NCI-H146 treated with DMSO at 0.1 percent for 48 hours (cell line): ENCODE data around the gene DTHD1.

Source experiments
- DNase-seq: peaks from one replicate; lab custom pipeline; 2025; ENCODE audit not compliant: unreplicated experiment; lab: John Stamatoyannopoulos, UW

The DTHD1 gene

DNA sequence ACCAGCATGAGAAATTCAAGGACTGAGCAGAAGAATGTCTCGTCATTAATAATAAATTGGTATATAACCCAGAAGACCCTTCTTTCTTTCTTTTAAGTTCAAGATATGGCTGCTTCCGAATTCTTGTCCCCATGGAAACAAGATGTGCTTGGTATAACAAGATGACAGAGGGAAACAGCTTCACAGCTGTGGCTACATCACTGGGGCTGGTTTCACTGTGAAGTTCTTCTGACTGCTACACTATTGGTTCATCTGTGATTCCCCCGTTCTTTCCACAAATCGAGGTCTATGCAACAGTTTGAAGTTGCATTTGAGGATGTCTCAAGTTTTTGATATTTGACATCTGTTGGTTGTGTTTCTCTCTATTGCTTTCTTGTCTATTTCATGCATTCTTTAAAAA, 12.3 kb upstream of the DTHD1 start:
- DNase-seq = no peak

- no peak for DNase-seq
Measured at GRCh38 chr4:36269533-36270173, 11.8 kb upstream of the DTHD1 start.

DNA sequence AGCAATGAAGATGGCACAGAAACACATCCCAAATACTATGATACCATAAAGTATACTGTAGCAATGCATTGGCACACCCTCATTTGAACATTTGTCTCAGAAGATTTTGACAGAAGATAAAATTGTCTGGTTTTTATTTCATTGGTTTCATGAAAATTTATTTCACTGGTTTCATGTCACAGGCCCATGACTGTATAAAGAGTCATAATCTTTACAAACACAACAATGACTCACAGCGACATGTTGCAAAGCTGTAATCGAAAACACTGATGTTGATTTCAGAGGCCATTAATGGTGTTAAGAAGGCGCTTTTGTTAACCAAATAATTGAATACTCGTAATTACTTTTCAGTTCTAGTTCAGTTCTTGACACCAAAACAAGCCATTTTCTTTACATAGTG, 8.1 kb upstream of the DTHD1 start:
- DNase-seq = no peak

GRCh38 chr4:36274158-36274557, 7.3 kb upstream of the DTHD1 start:
- no peak for DNase-seq

- DNase-seq = no peak
Measured at GRCh38 chr4:36277533-36277932, 3.9 kb upstream of the DTHD1 start.

DNA sequence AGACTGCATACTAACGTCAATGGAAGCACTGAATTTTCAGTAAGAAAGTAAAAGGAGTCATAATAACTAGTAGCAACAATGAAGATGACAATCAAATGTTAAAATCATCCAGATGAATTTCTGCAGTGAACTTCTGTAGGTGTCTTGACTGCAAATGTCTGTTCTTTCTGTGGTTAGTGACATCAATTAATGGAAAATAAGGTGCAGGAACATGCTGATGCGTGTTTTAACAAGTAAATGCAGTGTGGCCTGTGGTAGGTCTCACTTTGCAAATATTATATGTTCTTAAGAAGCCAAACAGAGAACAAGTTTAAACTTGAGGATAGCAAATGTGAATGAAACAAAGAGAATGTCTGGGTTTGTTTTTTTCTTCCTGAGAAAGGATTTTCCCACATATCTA, 2.6 kb upstream of the DTHD1 start:
- DNase-seq = no peak

DNA sequence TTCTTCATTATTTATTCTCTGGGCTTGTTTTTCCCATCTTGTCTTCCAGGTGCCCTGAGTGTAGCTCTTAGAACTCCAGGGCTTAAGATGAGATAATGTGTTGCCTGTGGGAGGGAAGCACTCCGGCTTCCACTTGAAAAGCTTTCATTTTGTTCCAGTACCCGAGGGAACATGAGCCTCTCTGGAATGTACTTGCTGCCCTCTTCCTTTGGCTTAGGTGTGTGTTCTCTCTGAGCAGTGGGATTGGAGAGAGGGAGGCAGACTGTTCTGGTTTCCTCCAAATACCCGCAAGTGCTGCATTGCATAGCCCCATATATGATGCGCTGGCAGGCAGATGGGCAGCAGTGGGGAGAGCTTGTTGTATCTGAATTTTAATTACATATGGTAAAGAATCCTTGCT, 861 bp upstream of the DTHD1 start:
- no peak for DNase-seq

DNA sequence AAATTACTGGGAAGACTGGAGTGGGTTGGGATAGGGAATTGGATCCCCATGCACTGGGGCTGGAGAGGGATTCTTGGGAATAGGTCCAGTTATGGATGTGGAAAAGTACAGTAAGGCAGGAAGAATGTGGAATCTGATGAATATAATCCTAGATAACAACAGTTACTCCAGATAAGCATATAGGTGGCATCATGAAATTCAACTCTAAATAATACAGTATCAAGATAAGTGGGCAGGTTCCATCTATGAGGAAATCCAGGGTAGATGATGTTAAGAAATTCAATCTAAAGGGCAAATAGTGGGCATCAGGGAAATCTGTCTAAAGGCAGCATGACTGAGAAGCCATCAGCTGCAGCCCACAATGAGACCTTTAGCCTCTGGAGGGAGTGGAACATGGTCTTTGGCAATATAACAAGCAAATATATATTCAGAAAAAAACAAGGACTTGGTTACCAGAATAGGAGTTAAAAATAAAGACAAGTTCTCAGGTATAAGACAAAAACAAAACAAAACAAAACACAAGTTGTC, 1.2 kb downstream of the DTHD1 start:
- no peak for DNase-seq

GRCh38 chr4:36283912-36284465, 2.6 kb downstream of the DTHD1 start:
- DNase-seq = no peak

GRCh38 chr4:36285784-36286480, 4.5 kb downstream of the DTHD1 start:
- no peak for DNase-seq

- no peak for DNase-seq
Measured at GRCh38 chr4:36286481-36286871, 5.1 kb downstream of the DTHD1 start.

DNA sequence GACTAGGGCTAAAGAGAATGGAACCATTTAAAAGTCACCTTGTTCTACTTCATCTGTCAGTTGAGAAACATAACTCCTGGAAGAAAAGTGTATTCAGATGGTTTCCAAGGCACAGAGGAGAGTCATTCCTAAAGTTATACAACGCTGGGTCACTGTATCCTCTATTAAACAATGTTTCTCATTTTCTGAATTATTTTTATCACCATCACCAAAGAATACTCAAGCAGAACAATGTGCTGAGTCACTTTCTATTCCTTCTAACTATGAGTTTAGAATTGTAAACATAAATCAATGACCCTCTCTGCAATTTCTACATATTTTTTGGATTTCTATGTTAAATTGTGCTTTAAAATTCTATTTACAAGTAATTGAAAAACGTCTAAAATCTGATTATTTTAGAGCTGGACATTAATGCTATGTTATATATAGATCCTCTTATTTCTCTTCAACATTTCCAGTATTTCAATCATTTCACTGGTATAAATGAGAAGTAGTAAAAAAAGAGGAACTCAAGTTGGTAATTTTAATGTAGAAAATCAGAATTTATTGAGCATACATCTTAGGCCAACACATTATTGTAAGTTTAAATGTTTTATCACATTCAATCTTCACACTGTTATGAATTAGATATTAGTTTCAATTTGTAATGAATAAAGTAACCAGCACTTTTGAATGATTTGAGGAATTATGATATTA, 7.5 kb downstream of the DTHD1 start:
- DNase-seq = no peak

DNA sequence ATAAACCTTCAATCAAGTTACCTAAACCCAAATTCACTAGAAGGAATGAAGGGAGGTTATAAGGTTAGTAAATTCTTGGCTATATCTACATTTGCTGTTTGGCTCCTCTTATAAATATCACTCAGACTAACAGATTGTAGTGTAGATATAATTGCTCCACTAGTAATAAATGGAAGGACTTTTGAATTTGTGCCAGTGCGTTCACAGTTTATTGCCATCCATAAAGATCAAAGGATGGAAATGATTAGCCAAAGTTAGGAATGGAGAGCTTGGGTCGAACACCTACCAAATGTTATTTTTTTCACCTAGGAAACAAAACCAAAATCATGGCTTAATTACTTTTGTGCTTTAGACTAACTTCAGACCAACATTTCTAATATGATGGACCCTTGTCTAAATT, 9.2 kb downstream of the DTHD1 start:
- DNase-seq = no peak

DNA sequence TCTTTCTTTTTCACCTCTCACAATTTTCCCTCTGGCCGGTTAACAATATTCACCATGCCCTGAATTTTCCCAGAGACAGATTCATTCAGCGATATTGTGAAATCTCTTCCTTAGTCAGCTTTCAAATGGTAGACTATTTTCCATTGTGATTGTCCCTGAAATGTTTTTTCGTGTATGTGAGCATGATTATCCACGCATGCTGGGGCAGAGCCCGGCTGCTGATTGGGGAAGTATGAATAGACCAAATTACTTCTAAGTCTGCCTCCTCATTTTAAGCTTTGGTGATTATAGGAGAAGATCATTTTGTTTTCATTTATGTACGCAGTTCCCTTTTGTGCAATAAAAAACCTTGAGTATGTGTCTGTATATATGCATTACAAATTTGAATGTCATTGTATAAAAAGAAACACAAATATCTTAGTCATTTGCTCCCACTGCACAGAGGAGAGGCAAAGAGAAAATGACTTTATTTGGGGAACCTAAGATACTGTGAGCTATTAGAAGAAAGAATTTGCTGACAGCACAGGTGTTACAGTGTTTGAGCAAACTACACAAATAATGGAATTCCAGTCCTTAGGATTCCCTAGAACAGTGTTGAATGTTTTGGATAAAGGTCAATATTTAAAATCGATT, 11.3 kb downstream of the DTHD1 start:
- DNase-seq = no peak

- DNase-seq = no peak
Measured at GRCh38 chr4:36301127-36301526, 19.7 kb downstream of the DTHD1 start.

DNA sequence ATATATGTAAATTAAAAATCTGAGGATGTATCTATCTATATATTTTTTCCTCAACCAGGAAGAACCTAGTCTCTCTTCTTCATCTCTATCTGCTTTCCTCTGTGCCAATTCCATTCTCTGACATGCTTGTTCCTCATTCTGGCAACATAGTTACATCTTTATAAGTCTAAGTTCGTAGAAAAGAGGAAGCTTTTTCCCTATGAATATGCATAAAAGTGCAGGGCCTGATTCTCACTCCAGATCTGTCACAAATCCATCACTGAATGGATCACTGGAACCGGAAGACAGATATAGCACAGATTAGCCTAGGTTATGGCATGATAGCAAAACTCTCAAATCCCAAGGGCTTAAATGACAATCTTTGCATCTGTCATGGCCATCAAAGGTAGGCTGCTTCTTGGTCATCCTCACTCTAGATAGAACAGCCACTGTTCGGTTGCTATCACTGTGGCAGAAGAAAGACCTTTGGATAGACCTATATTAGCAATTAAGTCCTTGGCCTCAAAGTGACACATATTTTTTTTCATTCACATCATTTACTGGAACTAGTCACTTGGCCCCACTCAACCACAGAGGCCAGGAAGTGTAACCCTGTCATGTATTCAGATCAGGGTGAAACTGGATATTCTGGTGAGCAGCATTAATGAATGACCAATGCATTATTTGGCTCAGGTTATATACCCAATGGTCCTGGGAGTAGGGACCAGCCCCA, 22.2 kb downstream of the DTHD1 start:
- DNase-seq = no peak

DNA sequence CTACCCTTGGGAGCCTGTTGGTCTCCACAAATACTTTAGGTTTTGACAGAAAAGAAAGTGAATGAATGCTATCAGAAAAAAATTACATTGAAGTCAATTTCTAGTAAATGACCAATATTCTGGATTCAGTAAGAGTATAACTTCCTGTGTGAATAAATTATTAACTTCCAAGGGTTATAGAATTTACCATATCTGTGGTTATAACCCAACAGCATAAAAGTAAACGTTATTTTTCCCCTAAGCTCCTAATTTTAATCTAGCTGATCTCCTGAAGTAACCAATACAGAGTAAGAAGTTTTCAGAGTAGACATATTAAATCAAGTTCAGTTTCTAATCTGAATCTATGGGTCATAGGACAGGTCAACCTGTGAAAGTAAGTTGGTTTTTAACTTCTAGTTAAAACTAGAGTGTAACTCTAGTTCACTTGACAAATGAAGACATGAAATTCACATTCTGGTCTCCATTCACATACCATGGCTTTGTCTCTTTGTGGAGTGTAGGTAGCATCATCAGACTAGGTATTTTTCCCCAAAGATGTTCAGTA, 22.8 kb downstream of the DTHD1 start:
- no peak for DNase-seq

DNA sequence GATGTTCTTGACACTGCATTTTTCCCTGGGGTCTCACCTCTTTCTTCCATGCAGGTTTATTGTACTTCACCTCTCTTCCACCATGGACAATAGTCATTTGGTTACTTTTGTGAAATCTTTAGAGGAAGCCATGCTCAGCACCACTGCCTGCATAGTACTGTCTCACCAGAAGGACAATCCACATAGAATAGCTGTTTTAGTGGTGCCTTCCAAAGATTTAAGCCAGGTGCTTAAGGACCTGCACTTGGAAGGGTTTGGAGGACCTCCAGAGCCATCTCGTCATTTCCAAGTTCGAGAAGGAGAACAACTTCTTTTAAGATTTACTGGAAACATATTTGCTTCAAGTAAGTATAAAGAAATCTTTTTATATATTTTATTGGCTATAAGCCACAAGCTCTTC, 26.7 kb downstream of the DTHD1 start:
- DNase-seq = no peak

- no peak for DNase-seq
Measured at GRCh38 chr4:36310216-36310615, 28.8 kb downstream of the DTHD1 start.

DNA sequence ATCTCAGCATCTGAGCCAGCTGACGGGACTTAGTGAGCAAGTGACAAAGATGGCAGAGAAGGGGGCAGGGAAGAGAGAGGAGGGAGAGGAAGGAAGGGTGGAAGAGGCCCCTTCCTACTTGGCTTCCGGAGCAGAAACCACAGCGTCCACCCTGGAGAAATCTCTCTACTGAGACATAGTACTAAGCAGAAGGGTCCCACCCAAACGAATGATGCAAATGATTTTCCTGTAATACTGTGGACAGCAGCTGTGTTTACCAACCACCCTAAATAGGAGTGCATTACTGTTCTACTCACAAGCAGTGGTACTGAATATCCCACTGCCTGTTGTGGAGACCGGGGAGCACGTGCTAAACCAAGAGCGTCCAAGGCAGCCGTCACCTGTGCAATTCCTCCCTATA, 29.4 kb downstream of the DTHD1 start:
- DNase-seq = no peak

DNA sequence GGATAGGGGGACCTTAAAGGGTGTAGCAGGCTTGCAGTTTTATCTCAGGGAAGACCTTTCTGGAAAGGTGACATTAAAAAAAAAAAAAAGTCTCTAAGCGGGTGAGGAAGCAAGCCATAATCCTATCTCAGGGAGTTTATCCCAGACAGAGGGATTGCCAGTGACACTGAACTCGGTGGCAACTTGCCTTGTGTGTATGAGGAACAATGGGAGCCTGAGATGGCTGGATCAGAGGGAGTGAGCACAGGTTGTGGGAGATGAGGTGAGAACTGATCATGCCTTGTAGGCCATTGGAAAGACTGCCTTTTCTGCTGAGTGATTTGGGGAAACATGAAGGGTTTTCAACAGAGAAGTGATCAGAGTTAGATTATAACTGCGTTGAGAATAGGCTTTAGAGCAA, 31.1 kb downstream of the DTHD1 start:
- DNase-seq = no peak
